HG02588 (cell line): ENCODE data around the gene RBM10.

Experiments used
- ATAC-seq: cut with Tn5 transposase; IDR thresholded peaks from one replicate; pipeline ENCODE4 v1.9.1; 2021; ENCODE audit warnings: mild to moderate bottlenecking, moderate library complexity; ENCODE audit not compliant: unreplicated experiment

RBM10 gene

DNA sequence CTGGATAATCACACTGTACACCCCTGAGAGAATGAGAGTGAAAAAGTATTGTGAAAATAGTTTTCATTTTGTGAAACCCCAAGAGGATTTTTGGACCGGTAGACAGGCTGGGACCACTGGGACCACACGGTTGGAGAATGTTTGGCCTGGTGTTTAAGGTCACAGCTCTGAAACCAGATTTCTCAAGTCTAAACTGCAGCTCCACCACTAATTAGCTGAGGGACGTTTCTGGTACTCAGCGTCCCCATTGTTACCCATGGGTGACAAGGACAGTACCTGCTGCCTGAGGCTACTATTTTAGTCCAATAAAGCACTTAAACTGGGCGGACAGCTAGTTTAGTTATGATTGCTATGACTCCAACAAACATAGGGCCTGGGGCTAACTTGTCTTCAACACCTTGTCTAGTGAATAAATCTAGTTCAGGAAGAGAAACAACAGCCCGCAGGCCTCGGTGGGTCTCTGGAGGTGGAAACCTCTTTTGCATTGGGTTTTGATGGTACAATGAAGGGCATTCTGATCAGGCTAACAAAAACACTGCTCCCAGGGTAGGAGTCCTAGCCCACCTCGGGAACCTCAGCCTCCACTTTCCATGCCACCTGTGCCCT lies 87.3 kb downstream of the RBM10 start:
- ATAC-seq, result no peak

DNA sequence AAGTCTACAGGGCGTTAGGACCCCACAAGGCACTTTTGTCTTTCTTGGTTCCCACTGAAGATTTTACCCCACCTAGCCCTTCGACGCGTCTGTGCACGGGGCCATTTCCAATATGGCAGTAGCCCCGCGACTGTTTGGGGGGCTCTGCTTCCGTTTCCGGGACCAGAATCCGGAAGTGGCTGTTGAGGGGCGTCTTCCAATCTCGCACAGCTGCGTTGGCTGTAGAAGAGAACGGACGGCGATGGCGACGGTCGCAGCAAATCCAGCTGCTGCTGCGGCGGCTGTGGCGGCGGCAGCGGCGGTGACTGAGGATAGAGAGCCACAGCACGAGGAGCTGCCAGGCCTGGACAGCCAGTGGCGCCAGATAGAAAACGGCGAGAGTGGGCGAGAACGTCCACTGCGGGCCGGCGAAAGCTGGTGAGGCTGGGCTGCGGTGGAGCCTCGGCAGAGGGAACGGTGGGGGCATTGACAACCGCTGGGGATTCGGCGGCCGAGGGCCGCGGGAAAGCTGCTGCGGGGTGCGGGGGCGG lies 87.8 kb downstream of the RBM10 start, which contains the start of gene USP11:
TSS of gene USP11 (plus strand) at position 207 of the 530 bp plus-strand sequence. CDS start at position 242, 35 bp downstream.
- ATAC-seq, result peak; percentile 19

DNA sequence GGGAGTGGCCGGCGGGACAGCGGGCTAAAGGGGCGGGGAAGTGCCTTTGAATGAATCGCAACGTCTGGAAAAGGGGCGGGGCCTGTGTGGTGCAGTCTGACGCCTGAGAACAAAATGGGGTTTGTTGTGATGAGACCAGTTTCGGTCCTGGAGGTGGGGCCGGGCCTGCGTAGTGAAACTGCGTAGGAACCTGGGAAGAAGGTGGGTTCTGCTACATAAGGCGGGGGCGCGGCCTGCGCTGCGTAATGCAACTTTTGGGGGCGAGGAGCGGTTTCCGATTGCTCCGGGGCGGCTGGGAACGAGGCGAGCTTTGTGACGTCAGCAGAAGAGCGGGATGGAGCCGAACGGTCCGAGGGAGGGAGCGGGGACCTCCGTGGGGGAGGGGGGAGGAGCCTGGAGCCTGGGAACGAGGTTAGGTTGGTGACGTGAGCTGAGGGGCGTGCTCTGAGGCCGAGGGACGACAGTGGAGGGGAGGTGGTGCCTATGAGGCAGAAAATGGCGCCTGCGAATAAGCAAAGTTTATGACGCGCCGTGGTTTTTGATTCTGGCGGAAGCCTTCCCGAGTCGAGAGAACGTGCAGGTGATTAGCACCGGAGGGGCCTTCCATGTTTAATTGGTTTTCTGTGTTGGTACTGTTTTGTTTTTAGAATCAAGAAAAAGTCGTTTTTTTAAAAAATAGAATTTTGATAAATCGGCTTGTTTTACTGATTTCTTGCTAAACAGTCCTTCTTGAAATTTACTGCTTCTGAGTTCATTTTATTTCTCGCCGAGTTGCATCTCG lies 88.5 kb downstream of the RBM10 start:
- ATAC-seq, result peak; percentile 86

DNA sequence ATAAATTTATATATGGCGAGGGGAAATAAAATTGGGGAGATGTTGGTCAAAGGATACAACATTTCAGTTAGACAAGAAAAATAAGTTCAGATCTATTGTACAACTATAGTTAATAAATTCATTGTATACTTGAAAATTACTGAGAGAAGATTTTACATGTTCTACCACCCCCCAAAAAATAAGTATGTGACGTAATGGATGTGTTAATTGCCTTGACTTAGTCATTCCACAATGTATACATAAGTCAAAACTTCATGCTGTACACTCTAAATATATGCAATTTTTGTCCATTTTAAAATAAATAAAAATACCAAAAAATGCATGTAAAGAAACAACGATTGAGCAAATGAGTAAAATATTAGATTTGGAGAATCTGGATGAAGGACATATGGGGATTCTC lies 89.6 kb downstream of the RBM10 start:
- no peak for ATAC-seq

DNA sequence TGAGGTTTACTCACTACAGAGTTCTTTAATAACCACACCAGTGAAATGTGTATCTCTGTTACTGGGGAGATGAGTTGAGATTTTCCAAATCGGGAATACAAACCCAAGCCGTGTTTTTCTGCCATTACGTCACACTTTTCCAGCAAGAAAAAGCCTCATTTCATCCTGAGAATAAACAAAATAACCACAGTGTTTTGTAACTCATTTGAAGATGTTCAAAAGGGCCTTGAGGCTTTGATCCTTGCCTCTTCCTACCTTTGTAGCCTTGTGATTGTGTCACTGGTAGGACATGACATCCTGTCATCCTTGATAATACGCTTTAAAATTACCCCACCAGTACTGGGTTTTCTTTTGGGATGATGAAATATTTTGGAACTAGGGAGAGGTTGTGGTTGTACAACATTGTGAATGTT lies 90.7 kb downstream of the RBM10 start:
- ATAC-seq, result no peak
